HL-60/S4 treated with retinoic acid at 250 ng/mL for 4 days and 3 days (cell line): ENCODE data around the gene DEFB110.

Source experiments
- in situ Hi-C: fragments of 300-500 bp; cut with MboI; formaldehyde crosslinking; loops from 2 replicates; pipeline ENCODE4 v1.7.0; 2022; ENCODE audit warnings: low sequenced_read_pairs

Gene DEFB110

DNA sequence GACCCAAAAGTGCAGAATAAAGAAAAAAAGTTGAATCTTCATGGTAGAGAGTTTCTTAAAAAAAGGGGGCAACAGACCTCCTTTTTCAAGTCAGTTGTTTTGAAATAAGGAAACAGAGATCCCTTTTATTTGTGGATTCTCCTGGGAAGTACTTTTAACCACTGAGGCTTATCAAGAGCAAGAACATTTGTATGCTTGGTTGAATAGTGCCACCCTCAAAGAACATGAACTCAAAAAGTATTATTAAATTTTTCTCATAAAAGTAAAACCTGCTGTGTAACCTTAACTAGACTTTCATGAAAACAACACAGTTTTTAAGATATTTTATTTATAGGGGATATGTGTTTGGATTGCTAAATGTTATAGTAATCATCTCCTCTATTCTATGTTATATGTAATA lies at the start of gene DEFB110:
Gene DEFB110, minus strand, starts transcription at position 101 of the 400 bp plus-strand sequence. Its CDS starts 59 bp downstream, at position 42.
- in situ Hi-C loops: no loop called here

DNA sequence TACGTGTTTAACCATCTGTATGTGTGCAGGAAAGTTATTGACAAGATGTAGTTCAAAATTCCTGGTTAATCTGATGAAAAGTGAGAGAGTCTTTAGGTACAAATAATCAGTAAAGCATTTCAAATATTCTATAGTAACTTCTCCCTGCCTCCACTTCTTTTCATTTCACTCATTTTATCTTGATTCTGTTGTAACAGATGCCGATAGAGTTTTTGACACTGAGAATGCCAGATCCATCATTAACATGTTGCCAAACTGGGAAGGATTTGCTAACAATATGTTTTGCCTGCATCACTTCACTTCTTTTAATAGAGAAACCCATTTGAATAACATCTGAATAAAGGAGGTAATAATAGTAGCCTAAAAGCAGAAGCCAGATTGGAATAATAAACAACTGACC lies 48.3 kb upstream of the DEFB110 start:
- in situ Hi-C loops: no loop called here

DNA sequence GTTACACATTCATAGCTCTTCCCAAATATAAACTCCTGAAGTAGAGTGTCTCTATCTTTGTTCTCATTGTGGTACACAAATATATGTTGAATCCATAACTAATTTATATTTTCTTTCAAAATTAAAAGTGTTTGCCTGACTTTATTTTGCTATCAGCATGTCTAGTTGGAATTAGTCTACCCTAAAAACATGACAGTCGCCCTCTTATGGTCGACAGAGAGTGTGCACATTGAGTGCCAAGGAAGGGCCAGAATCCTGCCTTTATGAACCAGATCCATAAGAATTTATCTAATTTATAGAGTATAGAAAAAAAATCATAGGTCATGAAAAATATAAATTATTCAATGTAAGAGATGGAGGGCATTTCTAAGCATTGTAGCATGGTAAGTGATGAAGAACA lies 40.3 kb upstream of the DEFB110 start:
- in situ Hi-C loops: no loop called here

DNA sequence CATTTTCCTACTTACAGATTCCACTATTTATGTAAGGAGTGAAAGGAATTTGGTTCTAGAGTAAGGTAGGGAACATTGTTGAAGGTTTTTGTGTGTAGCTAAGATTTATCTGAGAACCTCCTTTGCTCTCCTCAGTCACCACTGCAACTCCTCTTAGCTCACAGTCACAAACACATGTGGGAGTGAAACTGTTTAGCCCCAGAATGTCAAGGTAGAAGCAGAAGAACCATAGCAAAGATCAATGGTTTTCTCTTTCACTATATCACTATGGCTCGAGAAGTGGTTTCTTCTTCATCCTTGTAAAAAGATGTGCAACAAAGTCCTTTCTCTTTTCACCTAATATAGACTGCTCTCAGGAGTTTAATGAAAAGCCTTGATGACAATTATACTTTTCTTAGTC lies 34.4 kb upstream of the DEFB110 start:
- in situ Hi-C loops: no loop called here

DNA sequence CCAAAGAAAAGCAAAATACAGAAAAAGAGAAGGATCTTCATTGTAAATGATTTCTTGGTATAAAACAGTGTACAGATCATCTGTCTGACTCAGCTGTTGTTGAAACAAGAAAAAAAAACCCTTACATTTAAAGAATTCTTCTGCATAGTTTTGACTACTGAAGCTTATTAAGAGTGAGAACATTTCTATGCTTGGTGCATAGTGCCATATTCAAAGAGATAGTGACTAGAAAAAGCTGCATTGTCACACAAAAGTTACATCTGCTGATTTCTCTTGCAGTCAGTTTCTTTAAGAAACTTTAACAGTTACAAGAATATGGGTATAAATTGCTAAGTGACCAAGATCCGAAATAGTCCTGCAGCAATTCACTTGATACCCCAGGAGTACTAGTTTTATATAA lies 28.0 kb upstream of the DEFB110 start, which contains the start of gene DEFB112:
Gene DEFB112, minus strand, starts transcription at position 101 of the 400 bp plus-strand sequence. Its CDS starts 60 bp downstream, at position 41.
- in situ Hi-C loops: no loop called here

DNA sequence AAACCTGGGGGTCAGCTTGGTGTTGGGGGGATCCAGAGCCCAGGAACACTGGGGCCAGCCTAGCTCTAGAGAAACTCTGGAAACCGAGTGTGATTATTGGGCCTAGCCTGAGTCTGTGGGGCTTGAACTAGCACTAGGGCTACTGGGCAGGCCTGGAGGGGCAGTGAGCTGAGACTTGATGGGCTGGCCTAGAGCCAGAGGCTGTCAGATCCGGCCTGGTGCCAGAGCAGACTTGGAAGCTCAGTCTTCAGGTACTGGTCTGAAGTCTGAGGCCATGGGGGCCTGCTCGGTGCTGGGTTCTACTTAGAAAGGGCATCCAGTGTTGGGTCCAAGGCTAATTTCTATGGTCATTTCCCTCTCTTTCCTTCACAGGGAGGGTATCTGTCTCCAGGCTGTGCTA lies 25.2 kb upstream of the DEFB110 start:
- in situ Hi-C loops: no loop called here

DNA sequence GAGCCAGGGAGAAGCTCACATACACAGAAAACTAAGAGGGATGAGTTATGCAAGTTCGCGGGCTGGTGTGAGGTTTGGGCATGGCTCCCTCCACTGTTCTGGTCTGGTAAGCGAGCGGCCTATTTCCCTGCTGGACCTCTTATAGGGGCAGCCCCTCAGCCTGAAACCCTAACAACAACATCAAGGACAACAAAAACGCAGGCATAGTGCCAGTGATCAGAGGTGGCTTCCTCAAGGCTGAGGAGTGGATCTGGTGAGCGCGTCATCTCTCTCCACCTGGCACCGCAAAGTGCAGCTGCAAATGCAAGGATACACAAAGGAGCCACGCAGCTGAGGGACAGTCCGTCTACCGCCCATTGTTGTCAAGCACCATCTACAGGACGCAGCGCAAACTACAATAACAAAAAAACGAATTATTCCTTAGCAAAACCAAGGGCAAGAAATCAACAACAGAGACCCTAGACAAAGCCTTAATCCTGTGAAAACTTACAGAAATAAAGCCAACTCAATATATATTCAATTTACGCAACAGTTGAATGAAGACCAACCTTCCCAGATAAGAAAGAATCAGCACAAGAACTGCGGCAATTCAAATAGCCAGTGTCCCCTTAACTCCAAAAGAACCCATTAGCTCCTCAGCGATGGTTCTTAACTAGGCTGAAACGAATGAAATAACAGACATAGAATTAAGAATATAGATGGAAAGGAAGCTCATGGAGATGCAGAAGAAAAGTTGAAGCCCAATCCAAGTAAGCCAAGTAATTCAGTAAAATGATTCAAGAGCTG lies 9.2 kb upstream of the DEFB110 start:
- in situ Hi-C loops: no loop called here

DNA sequence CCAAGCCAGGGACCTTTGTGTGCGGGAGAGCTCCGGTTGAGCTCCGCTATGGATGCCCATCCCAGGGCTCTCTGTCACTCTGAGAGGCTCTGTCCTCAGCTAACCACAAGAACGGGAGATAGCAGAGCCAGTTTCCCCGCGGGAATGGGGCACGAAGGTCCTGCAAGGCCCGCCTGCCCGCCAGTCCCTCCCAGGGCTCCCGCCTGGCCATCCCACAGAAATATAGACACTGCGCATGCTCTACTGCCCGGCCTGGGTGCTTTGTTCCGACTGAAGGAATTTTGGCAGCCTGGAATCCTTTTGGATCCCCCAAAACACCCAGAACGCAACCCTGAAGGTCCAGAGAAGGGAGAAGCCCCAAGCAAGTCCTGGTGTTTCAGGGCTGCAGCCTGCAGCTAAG lies 8.6 kb upstream of the DEFB110 start:
- in situ Hi-C loops: no loop called here

DNA sequence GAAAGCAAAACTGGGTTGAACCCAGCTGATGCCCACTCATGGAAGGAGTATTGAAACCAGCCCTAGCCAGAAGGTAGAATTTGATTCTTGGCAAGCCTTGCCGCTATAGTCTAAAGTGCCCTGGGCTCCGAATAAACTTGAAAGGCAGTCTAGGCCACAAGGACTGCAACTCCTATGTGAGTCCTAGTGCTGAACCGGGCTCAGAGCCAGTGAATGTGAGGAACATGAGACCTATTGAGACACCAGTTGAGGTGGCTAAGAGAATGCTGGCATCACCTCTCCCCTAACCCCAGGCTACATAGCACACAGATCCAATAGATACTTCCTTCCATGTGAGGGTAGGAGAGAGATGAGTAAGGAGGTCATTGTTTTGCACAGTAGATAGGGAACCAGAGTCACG lies 3.5 kb upstream of the DEFB110 start:
- in situ Hi-C loops: no loop called here

DNA sequence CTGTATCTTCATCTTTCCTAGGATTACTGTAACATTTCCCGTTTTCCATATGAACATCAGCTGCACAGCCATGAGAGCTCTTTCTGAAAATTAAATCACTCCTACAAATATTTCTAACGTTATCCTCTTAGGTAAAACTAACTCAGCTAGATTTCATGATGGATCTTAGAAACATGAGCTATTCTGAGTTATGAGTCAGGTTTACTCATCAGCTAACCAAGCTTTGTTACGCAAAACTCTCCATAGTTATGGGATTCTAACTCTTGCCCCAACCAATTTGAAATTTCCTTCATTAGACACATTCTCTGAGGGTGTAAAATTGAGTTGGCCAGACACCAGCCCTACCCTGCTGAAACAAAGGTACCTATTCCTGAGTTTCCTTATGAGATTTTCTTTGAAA lies 14.0 kb downstream of the DEFB110 start:
- in situ Hi-C loops: no loop called here

DNA sequence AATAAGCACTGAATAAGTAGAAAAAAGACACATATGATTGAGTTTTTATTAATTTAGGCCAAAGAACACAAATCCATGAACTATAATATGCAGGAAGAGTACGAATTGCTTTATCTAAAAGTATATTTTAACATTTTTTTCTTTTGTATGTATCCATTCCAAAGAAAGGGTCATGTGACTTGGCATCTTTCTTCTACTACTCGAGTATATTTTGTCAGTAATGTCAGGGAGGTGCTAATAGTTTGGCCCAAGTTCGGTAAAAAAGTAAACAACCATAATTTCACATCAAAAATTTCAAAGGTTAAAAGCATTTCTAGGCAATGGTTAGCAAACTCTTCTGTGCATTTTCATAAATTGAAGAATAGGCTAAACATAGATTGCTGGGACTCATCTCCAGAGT lies 18.7 kb downstream of the DEFB110 start:
- in situ Hi-C loops: no loop called here

DNA sequence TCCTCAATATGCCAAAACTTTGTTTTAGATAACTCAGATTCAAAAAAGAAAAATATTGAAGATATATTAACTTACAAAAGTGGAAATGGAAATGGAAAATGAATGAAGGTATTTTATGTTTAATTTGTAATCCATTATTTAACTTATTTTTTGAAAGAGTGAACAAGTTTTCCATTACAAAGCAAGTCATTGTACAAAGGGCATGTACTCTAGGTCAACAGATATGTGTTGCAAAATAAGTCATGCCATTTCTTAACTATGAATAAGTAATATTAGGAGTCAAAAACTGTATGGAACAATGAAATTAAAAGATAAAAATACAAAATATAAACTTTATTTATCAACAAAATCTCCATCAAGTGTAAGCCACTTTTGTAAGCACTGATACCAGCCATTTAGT lies 26.5 kb downstream of the DEFB110 start:
- in situ Hi-C loops: no loop called here

DNA sequence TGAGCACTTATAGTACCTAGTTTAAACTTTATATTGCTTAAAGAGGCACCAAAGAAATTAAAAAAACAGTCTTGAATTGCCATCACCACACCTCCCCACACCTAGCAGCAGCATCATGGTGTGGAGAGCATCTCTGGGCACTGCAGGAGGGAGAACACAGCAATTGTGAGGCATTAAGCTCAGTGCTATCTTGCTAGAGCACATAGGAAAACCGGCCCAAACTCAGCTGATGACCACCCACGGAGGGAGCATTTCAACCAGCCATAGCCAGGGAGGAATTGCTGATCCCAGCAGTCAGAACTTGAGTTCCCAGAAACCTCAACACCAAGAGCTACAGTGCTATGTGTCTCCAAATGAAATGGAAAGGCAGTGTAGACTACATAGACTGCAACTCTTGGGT lies 32.9 kb downstream of the DEFB110 start:
- in situ Hi-C loops: no loop called here

DNA sequence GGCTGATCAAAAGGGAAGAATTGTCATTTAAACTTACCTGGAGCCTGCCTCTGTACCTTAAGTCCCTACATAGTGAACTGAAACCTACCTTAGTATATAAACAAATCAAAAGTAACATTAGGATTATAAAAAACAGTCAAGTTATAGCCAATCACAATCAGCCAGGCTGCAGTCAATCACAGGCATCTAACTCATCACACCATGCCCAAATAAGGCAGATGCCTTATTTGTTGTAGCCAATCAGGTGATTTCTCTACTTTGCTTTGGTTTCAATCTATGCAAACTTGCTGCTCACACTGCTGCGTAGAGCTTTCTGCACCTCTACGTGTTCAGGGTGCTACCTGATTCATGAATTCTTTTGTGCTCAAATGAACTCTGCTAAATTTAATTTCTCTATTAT lies 34.0 kb downstream of the DEFB110 start:
- in situ Hi-C loops: no loop called here

DNA sequence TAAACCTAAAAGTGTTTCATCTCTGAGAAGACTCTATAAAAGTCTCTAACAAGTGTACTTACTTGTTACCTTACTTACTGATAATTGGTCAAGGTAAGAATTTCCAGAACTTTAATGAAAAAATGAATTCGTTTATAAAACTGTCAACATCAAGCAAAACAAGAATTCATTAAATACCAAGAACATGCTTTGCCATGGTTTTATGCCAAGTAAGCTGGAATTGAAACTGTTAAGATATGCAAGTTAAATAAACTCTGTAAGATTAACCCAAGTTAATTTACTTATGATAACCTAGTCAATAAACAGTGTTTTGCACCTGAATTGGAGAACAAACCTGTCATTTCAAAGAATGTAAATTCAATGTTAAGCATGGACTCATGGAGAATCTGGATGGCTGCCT lies 35.2 kb downstream of the DEFB110 start:
- in situ Hi-C loops: no loop called here

DNA sequence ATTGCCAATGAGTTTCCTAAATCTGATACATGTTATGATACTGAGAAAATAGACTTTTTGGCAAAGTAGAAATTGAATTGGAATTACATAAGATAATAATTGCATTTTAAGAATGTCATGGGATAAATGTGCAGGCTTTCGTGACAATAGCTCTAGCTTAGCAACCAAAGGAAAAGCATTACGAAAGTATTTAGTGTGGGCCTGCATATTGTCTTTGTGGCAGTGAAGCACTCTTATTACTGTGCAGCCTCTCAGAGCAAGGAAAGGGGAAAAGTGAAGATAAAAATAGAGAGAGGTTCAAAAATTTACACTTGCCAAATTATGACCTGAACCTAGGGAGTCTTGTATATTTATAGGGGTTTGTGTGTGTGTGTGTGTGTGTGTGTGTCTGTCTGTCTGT lies 39.7 kb downstream of the DEFB110 start:
- in situ Hi-C loops: no loop called here

DNA sequence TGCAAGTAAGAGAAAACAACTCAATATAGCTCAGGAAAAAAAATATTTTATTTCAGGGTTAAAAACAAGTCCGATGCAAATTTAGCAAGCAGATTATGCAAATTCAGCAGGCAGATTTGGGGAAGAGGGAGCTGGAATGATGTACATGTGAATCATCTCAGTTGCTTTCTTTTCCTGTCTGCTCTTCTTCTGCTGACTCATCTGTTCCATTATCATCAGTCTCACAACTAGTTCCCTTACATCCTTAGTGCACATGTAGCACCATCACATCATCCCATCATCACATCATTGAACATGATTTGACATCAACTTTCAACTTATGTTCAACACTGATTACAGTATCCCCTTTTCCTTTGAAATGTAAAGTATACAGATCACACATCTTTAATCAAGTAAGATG lies 40.9 kb downstream of the DEFB110 start:
- in situ Hi-C loops: no loop called here

DNA sequence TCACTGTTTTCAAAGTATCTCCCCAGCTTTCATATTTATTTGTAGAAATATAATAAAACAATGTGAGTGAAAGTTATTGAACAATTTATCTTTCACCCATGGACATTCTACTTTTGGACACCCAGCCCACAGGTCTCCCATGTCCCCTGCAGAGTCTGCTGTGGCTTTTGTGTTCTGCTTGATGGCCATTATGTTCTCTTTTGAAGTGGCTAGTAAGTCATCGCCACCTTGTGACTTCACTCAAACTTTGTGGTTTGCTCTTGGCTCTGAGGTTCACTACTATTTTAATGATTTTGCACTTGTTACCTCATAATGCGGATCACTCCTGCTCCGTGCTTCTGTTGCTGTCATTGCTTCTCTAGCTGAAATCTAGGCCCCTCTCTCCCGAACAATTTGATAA lies 42.2 kb downstream of the DEFB110 start:
- in situ Hi-C loops: no loop called here

DNA sequence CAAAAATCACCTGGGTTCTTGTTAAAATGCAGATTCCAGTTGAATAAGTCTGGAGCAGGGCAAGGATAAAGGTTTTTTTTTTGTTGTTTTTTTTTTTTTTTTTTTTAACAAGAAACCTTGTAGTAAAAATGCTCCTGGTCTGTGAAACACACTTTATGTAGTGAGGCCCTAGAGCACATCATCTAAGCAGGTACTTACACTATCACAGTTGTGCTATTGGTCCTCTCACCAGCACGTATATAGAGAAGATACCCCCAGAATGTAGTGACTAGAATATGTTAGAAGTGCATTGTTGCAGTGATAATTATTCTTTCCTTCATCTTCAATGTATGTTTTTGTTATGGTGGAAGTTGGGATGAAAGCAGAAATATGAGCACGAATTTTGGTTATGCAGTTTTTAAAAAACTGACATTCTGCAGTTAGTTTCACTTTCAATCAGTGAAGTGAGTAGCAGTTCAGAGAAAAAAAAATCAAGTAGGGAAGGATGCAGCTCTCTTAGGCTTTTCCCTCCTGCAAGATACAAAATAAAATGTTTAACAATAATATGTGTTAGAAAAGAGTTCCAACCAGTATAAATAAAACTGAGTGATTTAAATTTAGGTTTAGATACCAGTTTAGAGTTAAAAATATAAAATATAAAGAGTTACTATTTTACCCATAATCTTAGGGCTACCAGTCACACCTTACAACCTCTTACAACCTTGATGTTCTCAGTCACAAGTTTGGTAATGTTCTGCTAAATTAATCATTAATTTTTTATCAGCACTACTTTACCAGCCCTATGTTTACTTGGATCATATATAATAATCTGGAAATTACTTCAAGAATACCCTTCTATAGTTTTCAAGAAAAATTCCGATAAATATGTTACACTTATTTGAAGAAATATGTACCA lies 43.2 kb downstream of the DEFB110 start:
- in situ Hi-C loops: no loop called here

DNA sequence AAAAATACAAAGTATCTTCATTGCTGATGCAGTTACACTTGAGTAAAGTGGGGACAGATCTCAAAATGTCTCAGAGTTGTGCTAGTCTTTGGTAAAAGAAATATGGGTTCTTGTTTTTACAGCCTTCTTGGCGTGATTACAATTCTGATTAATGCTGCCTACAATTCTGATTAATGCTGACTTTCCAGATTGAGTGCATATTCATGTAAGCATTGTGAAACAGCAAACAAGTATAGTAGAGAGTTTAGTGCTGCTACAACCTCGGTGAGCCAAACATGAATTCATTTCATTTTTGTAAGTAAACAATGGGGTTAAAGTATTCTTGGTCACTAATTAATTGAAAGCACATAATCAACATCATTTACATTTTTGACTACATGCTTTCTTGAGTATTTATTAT lies 52.2 kb downstream of the DEFB110 start, which contains the start of gene DEFB113:
Gene DEFB113, minus strand, starts transcription at position 21 of the 400 bp plus-strand sequence. Its CDS starts 0 bp downstream, at position 21.
- in situ Hi-C loops: no loop called here
